Esophagus muscularis mucosa (tissue), 4 donors: ENCODE results near the gene MCCD1.

Experiments
- CTCF ChIP-seq, 3 experiments: fragments of 200-600 bp in 2 of 3; fragments of 450-650 bp in 1 of 3; sonication (generic) in 2 of 3; IDR thresholded peaks; one replicate each; pipeline ENCODE4 v1.5.1; 2017 to 2019; ENCODE audit warnings: antibody characterized with exemption in 3 of 3, mild to moderate bottlenecking in 2 of 3, moderate library complexity in 1 of 3
- EP300 ChIP-seq: sonication (generic); formaldehyde crosslinking; IDR thresholded peaks from one replicate; pipeline ENCODE4 v1.6.1; 2017; ENCODE audit warnings: antibody characterized with exemption
- POLR2A ChIP-seq: fragments of 450-650 bp; IDR thresholded peaks from one replicate; pipeline ENCODE4 v1.6.1; 2017; ENCODE audit warnings: antibody characterized with exemption, moderate library complexity, mild to moderate bottlenecking, low read depth
- POLR2AphosphoS5 ChIP-seq, 2 donors: sonication (generic); formaldehyde crosslinking; IDR thresholded peaks; one replicate each; pipeline ENCODE4 v1.6.1; 2017; ENCODE audit warnings: antibody characterized with exemption in 2 of 2

- no peak for TF ChIP-seq POLR2AphosphoS5 (IDR thresholded peaks at IDR 0.05)
- no peak for TF ChIP-seq CTCF (IDR thresholded peaks at IDR 0.05)
- TF ChIP-seq POLR2A = no peak
- no peak for TF ChIP-seq EP300
Observed at GRCh38 chr6:31572041-31572911, 43.5 kb downstream of the MCCD1 start, which contains the start of gene LTA.
